ENCODE measurements around the gene SP140L.
"Not testable (repeated sequence)": the region's sequence is repeated elsewhere in the genome, so short reads cannot be mapped to it uniquely, and the experiment has no call there.

Gene SP140L

DNA sequence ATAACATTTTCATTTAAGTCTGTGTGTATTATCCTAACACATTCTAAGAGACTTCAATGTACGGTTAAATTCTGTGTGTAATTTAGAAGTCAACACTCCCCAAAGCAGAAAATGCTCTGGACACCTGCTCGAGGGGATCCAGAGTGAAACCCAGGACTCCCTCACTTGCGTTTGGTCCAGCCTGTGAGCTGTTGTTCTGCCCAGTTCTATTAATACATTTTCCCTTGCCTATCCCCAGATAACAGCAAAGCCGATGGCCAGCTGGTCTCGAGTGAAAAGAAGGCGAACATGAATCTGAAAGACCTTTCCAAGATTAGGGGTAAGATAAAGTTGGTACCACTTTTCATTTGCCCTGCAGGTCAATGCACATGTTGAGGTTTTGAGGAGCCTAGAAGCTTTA lies 58.0 kb downstream of the SP140L start:
- DNase-seq, result no peak

- DNase-seq, result no peak
These were observed 67.3 kb downstream of the SP140L start for GRCh38 chr2:230394301-230394700.

DNA sequence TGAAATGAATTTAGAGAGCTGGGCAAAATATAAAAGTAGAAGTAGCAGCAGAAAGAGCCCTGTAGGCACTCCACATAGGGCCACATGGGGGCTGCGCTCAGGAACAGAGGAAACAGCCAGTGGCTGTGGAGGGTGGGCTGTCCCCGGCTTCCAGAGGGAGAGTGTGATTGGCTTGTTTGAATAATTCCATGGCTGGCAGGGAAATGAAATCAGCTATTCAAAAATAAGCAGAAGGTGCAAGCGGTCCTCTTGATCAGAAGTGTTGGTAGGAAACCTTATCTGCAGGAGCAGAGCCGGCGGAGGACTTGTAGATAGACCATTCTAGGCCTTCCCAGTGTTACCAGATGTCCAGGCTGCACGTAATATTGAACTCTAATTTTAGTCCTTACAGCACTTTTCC lies 71.7 kb downstream of the SP140L start:
- not testable (repeated sequence) for DNase-seq

DNA sequence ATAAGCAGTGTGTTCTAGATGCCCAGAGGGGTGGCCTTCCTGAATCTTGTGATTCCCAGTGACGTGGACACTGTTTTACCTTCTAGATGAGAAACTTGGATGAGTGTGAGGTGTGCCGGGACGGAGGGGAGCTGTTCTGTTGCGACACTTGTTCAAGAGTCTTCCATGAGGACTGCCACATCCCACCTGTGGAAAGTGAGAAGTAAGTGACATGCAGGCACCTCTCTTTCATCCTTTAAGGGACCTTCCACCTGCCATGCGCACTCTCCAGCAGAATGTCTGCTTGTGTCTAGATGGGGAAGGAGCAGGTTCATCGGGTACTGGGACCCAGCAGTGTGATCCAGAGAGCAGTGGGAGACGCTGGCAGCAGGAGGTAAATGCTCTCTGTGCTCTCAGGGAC lies 73.0 kb downstream of the SP140L start:
- no peak for DNase-seq

DNA sequence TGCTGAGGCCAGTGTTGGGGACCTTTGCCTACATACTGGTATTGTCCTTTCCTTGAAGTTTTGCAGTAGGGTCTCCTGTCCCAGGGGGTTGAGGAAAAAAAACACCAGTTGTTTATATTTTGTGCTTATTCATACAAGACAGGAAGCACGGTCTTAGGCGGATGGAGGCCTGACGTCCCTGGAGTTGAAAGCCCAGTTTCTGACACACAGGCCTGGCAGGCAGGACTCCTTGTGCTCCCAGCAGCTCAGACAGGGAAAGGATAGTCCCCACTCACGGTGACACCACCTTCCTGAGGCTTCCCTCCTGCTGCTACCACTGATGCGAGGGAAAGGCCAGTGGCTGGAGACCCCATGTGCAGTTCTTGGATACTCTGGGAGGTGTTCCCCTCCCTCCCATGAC lies 73.5 kb downstream of the SP140L start:
- DNase-seq, result no peak

DNA sequence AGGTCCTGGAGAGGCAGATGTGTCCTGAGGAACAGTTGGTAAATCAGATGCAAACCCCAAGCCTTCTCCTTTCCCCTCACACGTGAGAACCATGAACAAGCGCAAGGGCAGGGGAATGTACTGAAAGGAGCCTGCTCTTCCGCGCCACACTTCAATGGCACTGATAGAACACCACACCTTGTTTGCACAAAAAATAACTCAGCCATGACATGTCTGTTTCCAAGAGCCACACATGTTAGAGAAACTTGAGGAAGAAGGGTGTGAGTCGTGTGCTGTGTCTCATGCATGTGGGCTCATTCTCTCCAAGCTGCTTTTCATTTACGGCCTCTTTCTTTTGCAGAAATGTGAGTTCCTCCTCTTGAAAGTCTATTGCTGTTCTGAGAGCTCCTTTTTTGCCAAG lies 74.0 kb downstream of the SP140L start:
- DNase-seq, result not testable (repeated sequence)

- no peak for DNase-seq
These were observed 76.8 kb downstream of the SP140L start for GRCh38 chr2:230403746-230404145.

GRCh38 chr2:230405824-230406223 lies 78.8 kb downstream of the SP140L start:
- DNase-seq, result no peak

DNA sequence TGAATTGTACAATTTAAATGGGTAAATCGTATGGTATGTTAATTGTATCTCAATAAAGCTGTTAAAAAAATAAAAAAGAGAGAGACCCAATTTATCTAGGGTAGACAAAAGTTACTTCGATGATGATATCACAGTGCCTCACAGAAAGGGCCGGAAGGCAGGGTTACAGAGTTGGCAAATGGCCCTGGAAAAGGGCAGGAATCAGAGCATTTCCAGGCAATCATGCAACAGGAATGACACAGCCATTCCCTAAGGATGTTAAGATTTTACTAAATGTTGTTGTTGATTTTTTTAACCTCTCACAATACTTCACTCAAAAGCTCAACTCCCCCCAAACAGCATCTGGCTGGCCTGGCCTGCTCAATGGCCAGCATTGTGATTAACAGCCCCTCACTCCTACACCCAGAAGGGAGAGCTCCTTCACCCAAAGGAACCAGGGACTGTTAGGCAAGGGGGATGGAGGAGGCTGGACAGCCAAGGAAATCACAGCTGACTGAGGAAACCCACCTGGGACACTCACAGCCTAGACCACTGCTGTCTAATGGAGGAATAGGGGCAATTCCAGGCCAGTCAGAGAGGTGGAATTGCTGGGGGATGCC lies 81.3 kb downstream of the SP140L start:
- DNase-seq, result no peak

GRCh38 chr2:230409316-230409715 lies 82.3 kb downstream of the SP140L start:
- not testable (repeated sequence) for DNase-seq

DNA sequence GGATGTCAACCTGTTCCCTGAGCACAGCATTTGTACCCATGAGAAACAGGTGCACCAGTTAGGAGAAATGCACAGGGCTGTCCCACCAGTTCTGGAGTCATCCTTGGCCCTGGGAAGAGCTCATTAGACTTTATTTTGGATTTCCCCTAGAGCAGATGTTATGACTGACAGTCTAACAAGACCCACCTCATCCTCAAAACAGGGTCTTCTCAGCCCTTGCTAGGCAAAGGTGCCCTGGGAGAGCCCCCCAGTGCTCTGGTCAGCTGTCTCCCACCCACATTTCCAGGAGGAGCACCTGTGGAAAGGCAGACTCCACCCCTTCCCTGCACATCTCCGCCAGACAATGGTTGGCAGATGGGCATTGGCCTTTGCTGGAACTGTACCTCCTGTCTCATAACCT lies 83.3 kb downstream of the SP140L start:
- no peak for DNase-seq

DNA sequence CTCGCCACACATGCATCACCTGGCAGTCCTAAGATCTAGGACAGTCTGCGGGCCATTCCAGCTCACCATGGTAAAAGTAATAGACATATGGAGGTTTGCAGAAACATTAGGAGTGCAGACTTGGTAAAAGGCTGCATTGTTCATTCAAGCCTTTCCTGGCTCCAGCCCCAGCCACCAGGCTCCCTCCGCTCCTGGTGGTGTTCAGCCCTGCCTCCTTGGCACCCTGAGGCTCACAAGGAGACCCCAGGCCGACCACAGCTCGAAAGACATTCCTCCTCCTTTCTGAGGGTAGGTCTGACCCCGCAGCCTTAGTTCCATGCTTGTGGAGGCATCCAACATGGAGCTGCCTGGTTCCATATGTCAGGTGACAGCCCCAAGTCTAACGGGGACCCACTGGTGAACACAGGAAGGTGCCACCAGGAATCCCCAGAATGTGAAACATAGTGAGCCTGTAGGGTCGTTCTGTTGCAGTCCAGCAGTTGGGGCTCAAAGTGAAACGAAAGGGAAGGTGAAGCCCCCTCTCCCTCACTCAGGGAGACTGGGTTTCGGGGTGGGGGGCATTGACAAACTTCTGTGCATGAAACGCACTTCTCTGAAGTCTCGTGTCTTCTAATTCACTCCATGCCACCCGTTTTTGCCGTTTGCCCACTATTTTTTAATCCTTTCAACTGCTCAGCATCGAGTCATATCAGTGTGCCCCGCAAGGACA lies 84.0 kb downstream of the SP140L start:
- no peak for DNase-seq

DNA sequence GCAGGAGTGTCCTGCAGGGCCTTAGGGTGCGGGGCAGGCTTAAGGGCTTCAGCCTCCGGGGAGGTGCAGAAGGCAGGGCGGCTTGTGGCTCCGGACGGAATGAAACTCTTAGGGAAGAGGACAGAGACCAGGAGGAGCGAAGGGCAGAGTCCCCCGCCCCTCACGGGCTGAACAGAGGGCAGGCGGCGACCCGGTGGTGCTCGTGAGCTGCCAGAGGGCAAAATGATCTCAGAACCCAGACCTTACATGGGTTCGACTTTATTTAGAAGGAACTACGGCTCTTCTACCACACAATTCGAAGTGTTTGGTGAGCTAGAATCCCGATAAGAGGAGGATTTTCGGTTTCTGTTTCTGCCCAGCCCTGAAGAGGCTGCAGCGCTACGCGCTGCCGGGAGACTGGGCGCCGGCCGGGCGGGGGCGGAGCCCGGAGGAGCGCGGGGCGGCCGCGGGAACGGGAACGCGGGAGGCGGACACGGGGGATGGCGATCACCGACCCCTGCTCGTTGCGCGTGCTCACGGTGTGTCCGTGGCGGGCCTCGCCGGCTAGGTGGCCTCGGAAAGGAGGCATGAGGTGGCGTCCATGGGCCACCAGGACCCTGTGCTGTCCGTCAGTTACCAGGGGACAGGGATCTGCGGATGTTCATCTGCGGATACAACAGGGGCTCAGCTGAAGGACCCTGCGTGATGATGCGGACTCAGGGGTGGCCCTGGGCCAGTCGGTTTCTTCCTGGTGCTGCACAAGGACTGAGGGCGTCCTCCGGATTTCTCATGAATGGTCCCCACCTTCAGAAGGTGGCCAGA lies 84.8 kb downstream of the SP140L start:
- no peak for DNase-seq

DNA sequence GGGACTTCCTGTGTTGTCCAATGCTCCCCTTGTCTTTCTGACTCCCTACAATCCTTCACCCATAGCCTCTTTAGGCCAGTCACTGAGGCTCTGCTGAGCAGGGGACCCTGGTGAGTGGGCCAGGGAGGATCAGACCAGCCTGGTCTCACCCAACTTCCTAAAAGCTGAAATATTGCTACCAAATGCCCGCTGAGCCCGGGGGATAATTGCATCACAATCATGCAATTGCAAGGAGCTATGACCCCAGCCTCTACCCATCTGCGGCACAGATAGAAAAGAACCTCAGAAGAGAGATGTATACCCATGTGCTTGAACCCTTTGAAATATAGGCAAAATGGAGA lies 85.3 kb downstream of the SP140L start:
- DNase-seq, result no peak

DNA sequence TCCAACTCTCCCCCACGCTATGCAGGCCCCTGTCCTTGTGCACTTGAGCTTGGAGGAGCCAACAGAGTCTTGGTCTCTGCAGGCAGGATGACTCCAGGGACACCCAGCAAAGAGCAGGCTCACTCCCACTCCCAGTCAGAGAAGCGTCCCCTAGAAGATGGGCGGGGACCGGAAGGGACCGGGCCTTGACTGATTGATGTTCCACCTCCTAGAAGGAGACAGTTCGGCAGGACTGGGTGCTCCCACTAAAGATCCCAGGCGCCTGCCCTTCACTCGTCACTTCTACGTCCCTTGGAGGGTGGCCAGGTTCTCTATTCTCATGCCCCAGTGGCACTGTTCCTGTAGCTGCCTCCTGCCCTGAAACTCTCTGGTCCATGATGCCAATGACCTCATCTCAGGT lies 85.9 kb downstream of the SP140L start:
- DNase-seq, result no peak

DNA sequence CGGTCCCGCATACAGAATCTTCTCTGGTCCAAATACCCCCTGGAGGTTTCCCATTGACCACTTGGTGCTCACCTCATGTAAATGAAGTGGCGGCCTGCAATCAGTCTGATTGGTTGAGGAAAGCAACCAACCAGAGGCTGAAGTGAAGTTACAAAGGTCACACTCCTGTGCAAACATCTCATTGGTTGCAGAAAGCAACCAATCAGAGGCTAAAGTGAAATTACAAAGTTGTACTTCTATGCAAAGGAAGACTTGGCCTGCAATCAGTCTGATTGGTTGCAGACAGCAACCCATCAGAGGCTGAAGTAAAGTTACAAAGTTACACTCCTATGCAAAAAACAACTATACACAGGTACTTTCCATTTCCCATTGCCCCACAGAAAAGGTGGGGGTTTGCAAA lies 86.5 kb downstream of the SP140L start:
- no peak for DNase-seq

DNA sequence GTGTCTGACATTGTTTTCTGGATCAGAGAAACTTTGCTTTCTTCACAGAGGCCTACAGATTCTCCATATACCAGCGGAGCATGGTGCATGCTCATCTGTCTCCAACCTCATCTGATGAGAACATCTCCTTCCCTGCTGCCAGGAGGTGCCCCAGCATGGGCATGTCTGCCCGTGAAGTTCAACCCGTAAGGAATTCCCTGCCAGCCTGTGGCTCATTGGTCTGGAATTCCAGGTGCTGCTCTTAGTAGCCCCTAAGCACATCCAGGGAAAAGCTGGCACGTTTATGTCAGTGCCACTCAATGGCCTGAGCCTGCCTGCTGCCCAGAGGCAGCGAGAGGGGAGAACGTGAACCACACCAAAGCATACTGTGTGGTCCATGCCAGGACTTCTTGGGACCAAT lies 87.3 kb downstream of the SP140L start:
- DNase-seq, result no peak

GRCh38 chr2:230416061-230416721 lies 89.2 kb downstream of the SP140L start, which contains the start of gene SP100:
Gene SP100 (plus strand): TSS chr2:230416201. CDS start chr2:230416297, 96 bp downstream.
- no peak for DNase-seq

- no peak for DNase-seq
These were observed 90.4 kb downstream of the SP140L start for GRCh38 chr2:230417436-230417835.

DNA sequence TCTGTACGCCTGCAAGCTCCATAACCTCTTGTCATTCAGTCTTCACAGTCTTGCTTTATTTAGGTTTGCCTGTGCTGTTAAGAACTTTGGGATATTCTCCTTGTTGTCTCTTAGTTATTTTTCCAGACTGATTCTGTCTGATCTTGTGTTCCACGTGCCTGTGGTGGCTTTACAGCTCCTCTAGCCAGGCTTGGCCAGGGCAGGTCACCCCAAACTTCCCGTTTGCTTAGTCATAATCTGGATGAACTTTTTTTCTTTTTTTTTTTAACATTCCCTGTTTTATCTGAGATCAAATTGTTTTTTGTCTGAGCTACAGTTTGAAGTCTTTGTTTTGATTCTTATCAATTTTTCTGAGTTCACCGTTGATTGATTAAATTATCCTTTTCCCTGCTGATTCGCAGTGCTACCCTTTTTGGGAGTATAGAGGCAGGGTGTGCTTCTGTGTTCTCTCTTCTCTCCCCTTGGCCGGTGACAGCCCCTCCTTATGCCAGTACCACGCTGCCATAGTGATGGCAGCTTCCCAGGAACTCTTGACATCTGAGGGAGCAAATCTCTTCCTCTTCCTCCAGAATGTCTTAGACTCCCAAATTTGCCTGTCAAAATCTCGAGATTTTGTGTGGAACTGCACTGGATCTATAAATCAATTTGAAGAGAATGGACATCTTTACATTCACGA lies 91.5 kb downstream of the SP140L start:
- no peak for DNase-seq

- DNase-seq, result no peak
These were observed 92.2 kb downstream of the SP140L start for GRCh38 chr2:230419181-230419580.

DNA sequence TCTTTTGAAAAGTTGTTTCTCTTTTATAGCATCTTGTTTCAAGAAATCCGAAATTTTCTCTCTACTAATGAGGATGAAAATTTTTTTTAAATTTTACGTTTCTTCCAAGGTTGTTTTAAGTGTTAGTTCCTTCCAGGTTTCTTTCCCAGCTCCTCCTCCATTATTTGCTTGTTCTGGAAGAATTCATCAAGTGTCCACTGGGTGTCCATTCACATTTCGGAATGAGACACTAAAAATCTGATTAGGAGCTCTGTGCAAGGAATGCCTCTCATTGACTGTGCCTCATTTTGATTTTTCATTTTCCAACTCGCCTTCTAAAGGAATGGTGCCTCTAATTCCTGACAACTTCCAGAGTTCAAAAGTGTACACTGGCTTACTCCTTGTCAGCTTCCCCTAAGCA lies 95.2 kb downstream of the SP140L start:
- DNase-seq, result no peak

GRCh38 chr2:230423851-230424458 lies 97.0 kb downstream of the SP140L start:
- no peak for DNase-seq
